GM18526 (cell line): ENCODE data around the gene PERM1.

Experiments used
- POLR2A ChIP-seq: IDR thresholded peaks from 3 replicates; pipeline ENCODE4 v1.6.1; 2011; ENCODE audit not compliant: insufficient read length; ENCODE audit errors: extremely low read depth

Gene PERM1

DNA sequence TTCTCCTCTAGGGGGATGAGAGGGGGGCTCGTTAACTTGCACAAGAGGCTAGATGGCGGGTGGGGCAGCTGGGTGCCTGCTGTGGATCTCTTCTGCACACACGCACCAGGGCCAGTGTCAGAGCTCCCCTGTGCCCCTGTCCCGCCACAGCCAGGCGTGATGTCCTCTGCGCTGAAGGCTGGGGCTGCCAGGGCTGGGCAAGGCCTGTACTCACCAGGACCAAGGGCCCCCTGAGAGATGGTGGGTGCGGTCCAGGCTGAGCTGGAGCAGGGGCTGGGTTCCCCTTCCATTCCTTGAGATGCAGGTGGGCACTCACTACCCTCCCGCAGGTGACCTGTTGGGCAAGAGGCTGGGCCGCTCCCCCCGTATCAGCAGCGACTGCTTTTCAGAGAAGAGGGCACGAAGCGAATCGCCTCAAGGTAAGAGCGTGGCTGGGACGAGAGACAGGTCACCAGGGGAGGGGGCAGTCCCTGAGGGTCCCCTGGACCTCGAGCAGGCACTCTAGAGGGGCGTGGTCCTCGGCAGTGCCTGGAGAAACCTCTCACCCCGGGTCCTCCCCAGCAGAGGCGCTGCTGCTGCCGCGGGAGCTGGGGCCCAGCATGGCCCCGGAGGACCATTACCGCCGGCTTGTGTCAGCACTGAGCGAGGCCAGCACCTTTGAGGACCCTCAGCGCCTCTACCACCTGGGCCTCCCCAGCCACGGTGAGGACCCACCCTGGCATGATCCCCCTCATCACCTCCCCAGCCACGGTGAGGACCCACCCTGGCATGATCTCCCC, 43.0 kb downstream of the PERM1 start:
- TF ChIP-seq POLR2A: no peak

- TF ChIP-seq POLR2A: no peak
Observed at GRCh38 chr1:938088-938683, 43.7 kb downstream of the PERM1 start.

GRCh38 chr1:937521-937920, 44.4 kb downstream of the PERM1 start:
- no peak for TF ChIP-seq POLR2A

DNA sequence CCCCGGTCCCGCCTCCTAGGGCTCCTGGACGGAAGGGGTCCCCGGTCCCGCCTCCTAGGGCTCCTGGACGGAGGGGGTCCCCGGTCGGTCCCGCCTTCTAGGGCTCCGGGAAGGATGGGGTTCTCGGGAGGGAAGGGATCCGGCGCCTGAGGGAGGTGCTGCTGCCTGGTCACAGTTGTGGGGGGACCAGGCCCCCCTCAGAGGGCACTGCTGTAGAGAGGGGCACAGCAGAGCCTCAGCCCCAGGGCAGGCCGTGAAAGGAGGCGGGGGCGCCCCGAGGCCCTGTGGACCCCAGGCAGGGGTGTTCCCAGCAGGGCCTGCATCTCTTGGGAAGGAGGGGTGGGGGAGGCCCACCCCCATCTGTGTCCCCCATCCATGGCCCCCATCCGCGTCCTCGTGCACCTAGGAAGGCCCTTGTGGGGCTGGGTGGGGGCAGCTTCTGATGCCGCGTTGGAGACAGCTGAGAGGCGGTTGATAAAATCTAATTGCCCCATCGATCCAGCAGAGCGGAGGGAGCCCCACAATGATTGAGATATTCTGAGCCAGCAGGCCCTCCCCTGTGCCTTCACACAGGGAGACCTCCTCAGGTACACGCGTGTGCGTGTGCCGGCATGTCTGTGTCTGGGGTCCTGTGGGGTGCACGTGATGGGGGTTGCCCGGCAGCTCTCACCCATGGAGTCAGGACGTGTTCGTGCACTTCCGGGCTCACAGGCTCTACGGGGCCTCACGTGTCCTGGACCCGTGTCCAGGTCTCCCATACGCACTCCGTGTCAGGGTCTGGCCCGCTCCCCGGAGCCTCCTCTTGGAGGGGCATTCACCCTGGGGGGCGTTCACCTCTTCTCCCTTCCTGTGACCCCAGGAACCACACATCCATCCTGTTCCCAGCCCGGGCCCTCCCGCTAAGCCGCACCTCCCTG, 45.3 kb downstream of the PERM1 start:
- TF ChIP-seq POLR2A: no peak

DNA sequence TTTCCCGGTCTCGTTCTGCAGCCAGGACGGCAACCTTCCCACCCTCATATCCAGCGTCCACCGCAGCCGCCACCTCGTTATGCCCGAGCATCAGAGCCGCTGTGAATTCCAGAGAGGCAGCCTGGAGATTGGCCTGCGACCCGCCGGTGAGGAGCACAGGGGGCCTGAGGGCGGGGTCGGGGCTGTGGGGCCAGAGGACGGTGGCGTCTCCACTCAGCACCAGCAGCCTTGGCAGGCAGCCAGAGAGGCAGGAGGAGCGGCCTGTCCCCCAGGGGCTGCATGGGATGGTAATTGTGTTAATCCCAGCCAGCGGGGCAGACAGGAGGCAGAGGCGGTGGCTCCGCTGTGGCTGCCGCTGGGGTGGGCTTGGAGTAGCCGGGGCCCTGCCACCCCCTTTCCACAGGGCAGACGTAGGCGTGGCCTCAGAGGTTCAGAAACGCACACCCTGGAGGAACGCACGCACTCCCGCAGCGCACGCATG, 46.1 kb downstream of the PERM1 start:
- TF ChIP-seq POLR2A: no peak

DNA sequence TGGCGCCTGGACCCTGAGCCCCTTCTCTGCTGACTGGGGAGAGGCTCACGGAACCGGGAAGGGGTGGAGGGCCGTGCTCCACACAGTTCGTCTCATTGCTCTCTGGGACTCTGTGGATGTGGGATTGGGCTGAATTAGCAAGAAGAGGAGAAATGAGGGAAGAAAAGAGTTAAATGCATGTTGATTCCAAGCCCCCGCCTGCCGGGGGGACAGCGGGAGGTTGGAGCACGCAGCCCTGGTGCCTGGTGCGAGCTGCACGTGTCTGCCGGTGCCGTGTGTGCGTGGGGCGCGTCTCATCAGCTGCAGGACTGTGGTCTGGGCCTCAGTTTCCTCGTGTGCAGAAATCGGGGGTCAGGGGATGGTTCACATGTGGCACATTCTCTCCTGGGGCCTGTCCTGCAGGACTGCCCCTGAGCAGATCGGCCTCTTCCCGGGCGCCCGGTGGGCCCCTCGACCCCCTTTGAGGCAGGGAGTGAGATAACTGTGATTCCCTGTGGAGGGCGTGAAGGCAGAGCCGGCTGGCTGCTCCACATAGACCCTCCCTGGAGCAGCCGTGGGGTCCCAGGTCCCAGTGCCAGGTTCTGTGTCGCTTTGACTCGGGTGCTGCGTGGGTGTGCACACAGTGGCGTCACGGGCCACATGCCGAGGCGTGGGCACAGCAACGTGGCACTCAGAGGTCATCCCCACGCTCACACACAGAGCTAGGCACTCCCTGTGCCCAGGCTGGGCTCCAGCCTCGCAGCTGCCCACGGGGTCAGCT, 46.7 kb downstream of the PERM1 start:
- no peak for TF ChIP-seq POLR2A

DNA sequence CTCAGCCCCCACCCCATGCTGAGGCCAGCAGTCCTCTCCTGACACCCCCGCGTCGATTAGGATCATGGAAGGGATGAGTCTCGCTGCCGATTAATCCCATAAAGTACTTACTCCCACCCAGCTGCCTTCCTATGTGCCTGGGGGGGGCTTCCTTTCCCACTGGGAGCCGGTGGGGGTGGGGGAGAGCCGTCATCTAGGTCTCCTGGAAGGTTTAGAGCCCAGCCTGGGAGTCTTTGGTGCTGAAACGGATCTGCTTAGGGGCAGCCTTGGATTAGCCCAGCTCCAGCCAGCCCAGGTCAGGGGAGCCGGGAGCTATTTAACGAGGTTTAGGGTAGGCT, 48.3 kb downstream of the PERM1 start:
- TF ChIP-seq POLR2A: no peak

- TF ChIP-seq POLR2A: no peak
Observed at GRCh38 chr1:932776-933602, 48.9 kb downstream of the PERM1 start.

DNA sequence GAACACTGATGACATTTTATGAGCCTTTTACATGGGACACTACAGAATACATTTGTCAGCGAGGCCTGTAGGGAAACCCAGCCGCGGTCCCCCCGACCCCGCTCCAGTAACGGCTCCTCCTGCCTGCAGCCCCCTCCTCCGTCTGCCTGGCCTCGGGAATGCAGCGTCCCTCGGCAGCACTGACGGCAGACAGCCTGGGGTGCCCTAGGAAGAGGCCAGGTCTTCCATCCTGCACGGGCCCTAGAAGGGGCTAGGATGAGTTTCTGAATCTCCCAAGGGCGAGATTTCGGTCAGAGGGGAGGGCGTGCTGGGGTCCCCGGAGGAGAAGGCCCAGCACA, 49.8 kb downstream of the PERM1 start:
- TF ChIP-seq POLR2A: no peak

- TF ChIP-seq POLR2A: no peak
Observed at GRCh38 chr1:931380-932172, 50.3 kb downstream of the PERM1 start.

DNA sequence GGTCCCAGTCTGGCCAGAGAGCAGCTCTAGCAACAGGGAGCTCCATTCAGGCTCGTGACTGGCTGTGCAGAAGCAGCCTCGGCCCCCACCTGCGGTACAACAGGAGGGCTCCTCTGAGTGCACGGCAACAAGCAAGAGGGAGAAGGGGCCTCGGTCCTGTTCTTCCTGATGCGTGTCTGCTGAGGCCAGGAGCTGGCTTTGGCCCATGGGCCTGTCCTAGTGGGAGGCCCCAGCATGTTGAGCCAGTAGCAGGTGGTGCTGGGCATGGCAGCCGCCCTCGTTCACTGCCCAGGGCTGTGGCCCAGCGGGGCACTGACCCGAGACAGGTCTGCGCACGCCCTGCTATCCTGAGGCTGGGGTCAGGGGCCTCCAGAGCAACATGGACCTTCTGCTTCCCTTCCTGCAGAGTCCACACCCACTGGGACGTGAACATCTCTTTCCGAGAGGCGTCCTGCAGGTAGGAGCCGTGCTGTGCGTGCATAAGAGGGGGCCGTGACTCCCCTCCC, 51.2 kb downstream of the PERM1 start:
- TF ChIP-seq POLR2A: no peak

DNA sequence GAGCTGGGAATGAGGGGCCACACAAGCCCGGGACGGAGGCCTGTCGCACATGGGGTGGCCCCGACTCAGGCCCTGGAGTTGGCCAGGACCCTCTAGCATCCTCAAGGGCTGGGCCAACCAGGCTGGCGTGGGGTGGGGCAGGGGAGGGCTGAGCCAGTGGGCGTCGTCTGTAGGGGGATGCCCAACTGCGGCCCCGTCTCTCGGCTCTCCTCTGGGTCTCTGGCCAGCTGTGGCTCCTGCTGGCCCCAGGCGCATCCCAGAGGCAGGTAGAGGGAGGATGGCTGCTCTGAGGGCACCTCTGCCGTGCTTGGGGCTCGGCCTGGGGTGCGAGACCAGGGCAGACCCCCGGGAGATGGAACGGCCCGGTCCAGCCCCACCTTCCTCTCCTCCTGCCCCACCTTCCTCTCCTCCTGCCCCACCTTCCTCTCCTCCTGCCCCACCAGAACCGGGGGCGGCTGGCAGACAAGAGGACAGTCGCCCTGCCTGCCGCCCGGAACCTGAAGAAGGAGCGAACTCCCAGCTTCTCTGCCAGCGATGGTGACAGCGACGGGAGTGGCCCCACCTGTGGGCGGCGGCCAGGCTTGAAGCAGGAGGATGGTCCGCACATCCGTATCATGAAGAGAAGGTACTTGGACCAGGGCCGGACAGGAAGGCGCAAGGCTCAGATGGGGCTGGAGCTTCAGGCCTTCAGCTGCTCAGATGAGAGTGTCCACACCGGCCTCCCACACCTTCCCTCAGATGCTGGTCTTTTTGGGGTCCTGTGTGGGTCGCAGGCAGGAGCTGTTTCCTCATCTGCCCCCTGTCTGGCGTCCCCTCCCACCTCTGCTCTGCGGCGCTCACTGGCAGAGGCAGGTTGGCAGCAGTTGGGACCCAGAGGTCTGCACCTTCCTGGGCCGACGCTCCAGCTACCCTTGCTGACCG, 51.9 kb downstream of the PERM1 start:
- no peak for TF ChIP-seq POLR2A
